K562 (cell line): ENCODE measurements around the gene STK11. TPM values are rescaled to one million over a fixed set of nuclear protein-coding genes. Genes with fewer than 3 reads are reported as not detected.
A peak's percentile ranks its signal among the peaks of the same experiment; 100 is the strongest.
"Not testable (repeated sequence)": the region's sequence is repeated elsewhere in the genome, so short reads cannot be mapped to it uniquely, and the experiment has no call there.

Source experiments
- ATAC-seq: fragments of 200-7000 bp; cut with Tn5 transposase; 3 replicates; pipeline ENCODE4 v1.9.1; 2020; ENCODE audit warnings: moderate library complexity
- BruUV-seq: library from RNA; stranded (reverse); fragments of 400-500 nt; replicated peaks from 2 replicates; lab custom pipeline; 2021; lab: Mats Ljungman, UMichigan
- CTCF ChIA-PET: fragments of 300-600 bp; formaldehyde crosslinking; extraction: SDS; loops from one replicate; lab custom pipeline; 2021; ENCODE audit warnings: low intra/inter-chr PET ratio; lab: Yijun Ruan, JAX
- POLR2A ChIA-PET: fragments of 300-600, 350-650 bp; sonication (Branson Sonifier 250); formaldehyde crosslinking; extraction: SDS; loops from one replicate; lab custom pipeline; 2021; ENCODE audit warnings: antibody characterized with exemption, inconsistent platforms; lab: Yijun Ruan, JAX
- DNase-seq, 4 experiments: peaks; one replicate each; pipeline versions ENCODE4 v3.0.0 to v3.0.0-alpha.2; 2011 to 2018; ENCODE audit warnings: low spot score in 3 of 4, mixed read lengths in 3 of 4; ENCODE audit errors: extremely low read depth in 1 of 4
- FAIRE-seq: peaks from 2 replicates; lab custom pipeline; 2011; peaks lifted over from hg19 to GRCh38; lab: Jason Lieb, UNC
- H2AFZ ChIP-seq: 2 replicates; pipeline ENCODE4 v1.6.0; 2011; ENCODE audit warnings: low read depth, low read length, control low read depth, inconsistent platforms
- H3K27ac ChIP-seq: fragments of 200-600 bp; 3 replicates; pipeline ENCODE4 v1.8.0; 2011; ENCODE audit warnings: low read depth, mild to moderate bottlenecking, control low read depth, inconsistent platforms, low read length, moderate library complexity, mixed read lengths; ENCODE audit errors: extremely low read depth
- H3K27me3 ChIP-seq, 2 experiments: fragments of 300-600 bp in 1 of 2; 2 replicates in 1 of 2; 3 replicates in 1 of 2; pipeline versions ENCODE4 v1.6.0 to v1.8.0; 2011; ENCODE audit warnings: inconsistent platforms in 2 of 2, low read length in 2 of 2, mild to moderate bottlenecking in 1 of 2, mixed read lengths in 1 of 2, moderate library complexity in 1 of 2; ENCODE audit not compliant: control insufficient read depth in 2 of 2, insufficient read depth in 2 of 2
- H3K36me3 ChIP-seq: fragments of 300-600 bp; 3 replicates; pipeline ENCODE4 v1.8.0; 2011; ENCODE audit warnings: mild to moderate bottlenecking, low read length, inconsistent platforms; ENCODE audit not compliant: control insufficient read depth, insufficient read depth
- H3K4me1 ChIP-seq, 2 experiments: fragments of 200-600 bp in 1 of 2; replicated peaks in 1 of 2; 2 replicates in 1 of 2; 3 replicates in 1 of 2; pipeline versions ENCODE4 v1.5.1 to v1.8.0; 2011; ENCODE audit warnings: inconsistent platforms in 2 of 2, low read length in 2 of 2, mild to moderate bottlenecking in 1 of 2, mixed read lengths in 1 of 2, moderate library complexity in 1 of 2; ENCODE audit not compliant: control insufficient read depth in 2 of 2, insufficient read depth in 2 of 2
- H3K4me2 ChIP-seq: 2 replicates; pipeline ENCODE4 v1.6.1; 2011; ENCODE audit warnings: low read length, control low read depth, inconsistent platforms, mixed read lengths; ENCODE audit not compliant: insufficient read depth
- H3K4me3 ChIP-seq: fragments of 200-600 bp; sonication (generic), shearing (Covaris generic); 2 replicates; pipeline ENCODE4 v1.5.1; 2016; ENCODE audit warnings: control low read depth, inconsistent platforms
- H3K79me2 ChIP-seq: fragments of 200-600 bp; 3 replicates; pipeline ENCODE4 v1.8.0; 2011; ENCODE audit warnings: low read length, inconsistent platforms; ENCODE audit not compliant: control insufficient read depth, insufficient read depth
- H3K9ac ChIP-seq, 2 experiments: 2 replicates each; pipeline versions ENCODE4 v1.6.0 to v1.6.1; 2011; ENCODE audit warnings: low read depth in 2 of 2, low read length in 2 of 2, control low read depth in 1 of 2, inconsistent platforms in 1 of 2, mild to moderate bottlenecking in 1 of 2, mixed read lengths in 1 of 2; ENCODE audit not compliant: insufficient read depth in 1 of 2
- H3K9me1 ChIP-seq: one replicate; pipeline ENCODE4 v1.6.0; 2011; ENCODE audit warnings: inconsistent platforms, mild to moderate bottlenecking, low read length, moderate library complexity; ENCODE audit not compliant: control insufficient read depth, insufficient read depth
- H3K9me3 ChIP-seq: replicated peaks from 2 replicates; pipeline ENCODE4 v1.5.1; 2011; ENCODE audit warnings: low read depth, low read length, inconsistent platforms; ENCODE audit not compliant: control insufficient read depth, insufficient read depth
- H4K20me1 ChIP-seq: replicated peaks from 2 replicates; pipeline ENCODE4 v1.6.1; 2011; ENCODE audit warnings: low read length, inconsistent platforms, mixed read lengths; ENCODE audit not compliant: control insufficient read depth, insufficient read depth
- BMI1 ChIP-seq: fragments of 150-350 bp; IDR thresholded peaks from 2 replicates; pipeline ENCODE4 v1.6.1; 2014; ENCODE audit warnings: low read length
- EGR1 ChIP-seq: fragments of 450-650 bp; conservative IDR thresholded peaks from 2 replicates; pipeline ENCODE4 v1.6.1; 2017; ENCODE audit warnings: mild to moderate bottlenecking
- HDAC2 ChIP-seq: fragments of 450-650 bp; IDR thresholded peaks from 2 replicates; pipeline ENCODE4 v1.6.1; 2016; ENCODE audit warnings: mild to moderate bottlenecking
- HNRNPK ChIP-seq: fragments of 200-400 bp; formaldehyde crosslinking; IDR thresholded peaks from one replicate; pipeline ENCODE4 v1.6.1; 2018; ENCODE audit warnings: mild to moderate bottlenecking, low read depth, low read length; ENCODE audit not compliant: poor library complexity, severe bottlenecking
- NCOA1 ChIP-seq: fragments of 450-650 bp; IDR thresholded peaks from 2 replicates; pipeline ENCODE4 v1.6.1; 2016; ENCODE audit warnings: low read depth
- NCOA6 ChIP-seq: fragments of 450-650 bp; IDR thresholded peaks from 2 replicates; pipeline ENCODE4 v1.6.1; 2017; ENCODE audit warnings: mild to moderate bottlenecking
- NFYB ChIP-seq: IDR thresholded peaks from 2 replicates; pipeline ENCODE4 v1.6.1; 2011; ENCODE audit warnings: mild to moderate bottlenecking, moderate library complexity; ENCODE audit not compliant: insufficient read length; ENCODE audit errors: extremely low read depth
- PHB ChIP-seq: fragments of 250-450 bp; sonication (Bioruptor Pico); IDR thresholded peaks from 2 replicates; pipeline ENCODE4 v1.5.0; 2021
- POU5F1 ChIP-seq: fragments of 150-350 bp; IDR thresholded peaks from 2 replicates; pipeline ENCODE4 v1.6.1; 2014; ENCODE audit warnings: borderline replicate concordance, low read length, low read depth, mild to moderate bottlenecking; ENCODE audit not compliant: partially characterized antibody
- ZBTB8A ChIP-seq: fragments of 450-650 bp; IDR thresholded peaks from 2 replicates; pipeline ENCODE4 v1.6.1; 2018; ENCODE audit warnings: mild to moderate bottlenecking, moderate library complexity; ENCODE audit not compliant: partially characterized antibody
- ZNF146 ChIP-seq: IDR thresholded peaks from one replicate; pipeline ENCODE4 v1.6.1; 2018; ENCODE audit warnings: missing compliant biosample characterization; ENCODE audit not compliant: unreplicated experiment
- ZNF785 ChIP-seq: fragments of 250-450 bp; sonication (Bioruptor Pico); IDR thresholded peaks from 2 replicates; pipeline ENCODE4 v1.4.0; 2020; ENCODE audit warnings: mild to moderate bottlenecking
- WGBS: fragments of 100-300 bp; shearing (Covaris generic); methylation state at CpG from one replicate; pipeline ENCODE4 v1.1.6; 2016; ENCODE audit warnings: low coverage, mixed read lengths; ENCODE audit not compliant: insufficient coverage; ENCODE audit errors: missing lambda C conversion rate; 5-methylcytosine and 5-hydroxymethylcytosine counted together
- in situ Hi-C: fragments of 300-500 bp; cut with MboI; formaldehyde crosslinking; loops from 4 replicates; pipeline ENCODE4 v1.15.0; 2018; ENCODE audit warnings: inconsistent platforms, mixed read lengths
- intact Hi-C: fragments of 100-400 bp; cut with micrococcal nuclease; formaldehyde crosslinking; loops from 2 replicates; pipeline ENCODE4 v1.14.2; 2022
- polyA plus RNA-seq, 8 experiments: library from polyadenylated mRNA; depleted of rRNA in 4 of 8; stranded (reverse) in 5 of 8; unstranded in 3 of 8; fragments of >200 nt; fragmentation: Nextera tagmentation in 2 of 8; fragmentation: Illumina TruSeq in 1 of 8; extraction: Ambion mirVana in 2 of 8; extraction: Trizol in 1 of 8; gene quantifications; 2 replicates each; pipeline versions ENCODE4 v1.2.1 to v1.2.3, GENCODE V29; 2011 to 2014; ENCODE audit warnings: inconsistent platforms in 1 of 8, missing spikeins in 1 of 8
- total RNA-seq, 7 experiments: library from RNA; depleted of rRNA in 6 of 7; stranded (reverse); fragments of >200 nt in 6 of 7; fragmentation: Illumina TruSeq in 2 of 7; extraction: Trizol in 2 of 7; gene quantifications; 2 replicates each; pipeline versions ENCODE4 v1.2.1 to v1.2.3, GENCODE V29; 2011 to 2021; ENCODE audit warnings: low replicate concordance in 1 of 7
- TF ChIP-seq, protein P1 (sequence below): sonication (generic); formaldehyde crosslinking; IDR thresholded peaks from 2 replicates; pipeline ENCODE4 v1.8.0; 2022; ENCODE audit warnings: mild to moderate bottlenecking, missing genetic modification reagents

Gene STK11
- total and polyA plus RNA-seq, 9 of the 15 experiments (the other 6 are each of a cell fraction or from before 2014, with no cell fraction given), result 0.15 to 96.5 (median 31.7) TPM

DNA sequence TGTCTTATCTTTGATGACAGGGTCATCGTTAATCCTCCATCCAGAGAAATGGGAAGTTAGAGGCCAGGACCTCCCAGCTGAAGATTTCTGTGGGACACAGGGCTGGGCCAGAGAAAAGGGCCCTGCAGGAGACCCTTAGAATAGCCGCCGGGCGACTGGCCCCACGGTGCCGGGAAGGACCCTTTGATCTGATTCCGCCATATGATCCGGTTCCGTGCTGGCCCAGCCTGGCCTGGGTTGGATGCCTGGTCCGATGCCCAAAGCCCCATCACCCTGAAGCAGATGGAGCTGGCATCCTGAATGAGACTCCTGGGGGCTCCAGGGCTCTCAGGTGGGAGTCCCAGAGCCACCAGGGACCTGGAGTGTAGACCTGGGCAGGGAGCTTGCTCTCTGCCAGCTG lies 6.0 kb upstream of the STK11 start:
- Histone ChIP-seq H2AFZ (no peak overlapping the region), H3K9me3 (no peaks in the 10 kb centered on the region), H3K9ac (peak overlapping the region in 1 of 2 experiments; percentile 50; a peak in 1 of 4 replicates), H3K4me2 (no peak overlapping the region), H3K27me3 (no peaks in the 10 kb centered on the region), H3K4me1 (peaks cover 16 to 31% of the 10 kb centered on the region in 2 experiments), H3K79me2 (no peaks in the 10 kb centered on the region), H3K4me3 (no peak overlapping the region), H3K9me1 (no peaks in the 10 kb centered on the region), H3K27ac (no peak overlapping the region), H4K20me1 (no peaks in the 10 kb centered on the region), H3K36me3 (no peaks in the 10 kb centered on the region)
- FAIRE-seq, result no peak
- TF ChIP-seq HDAC2 (no peak), HNRNPK (no peak), ZNF785 (CRISPR knock-in tag) (no peak), BMI1 (no peak), ZNF146 (CRISPR knock-in tag) (no peak), ZBTB8A (no peak), PHB (CRISPR knock-in tag) (no peak), NFYB (no peak), NCOA1 (no peak), POU5F1 (no peak), EGR1 (no peak), NCOA6 (no peak)
- TF ChIP-seq, protein P1, sequence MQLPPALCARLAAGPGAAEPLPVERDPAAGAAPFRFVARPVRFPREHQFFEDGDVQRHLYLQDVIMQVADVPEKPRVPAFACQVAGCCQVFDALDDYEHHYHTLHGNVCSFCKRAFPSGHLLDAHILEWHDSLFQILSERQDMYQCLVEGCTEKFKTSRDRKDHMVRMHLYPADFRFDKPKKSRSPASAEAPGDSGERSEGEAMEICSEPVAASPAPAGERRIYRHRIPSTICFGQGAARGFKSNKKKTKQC (CRISPR knock-in tag), result no peak
- ChIA-PET CTCF (interaction anchor here (0.8 kb wide), 1 partner anchor 198 kb away, joined by 9 read pairs; no protein-coding TSS in a partner anchor), POLR2A (interaction anchor here (0.9 to 1.2 kb wide), 2 partner anchors 51 to 93 kb away, joined by 3 to 4 read pairs; no protein-coding TSS in a partner anchor)
- DNase-seq, result no peak
- 71% methylated on average over 10 of the region's 10 CpGs for WGBS
- no peak for ATAC-seq
- in situ Hi-C loops (no loop called here), intact Hi-C loops (no loop called here)
- BruUV-seq, result no TSS peak

- BruUV-seq, H3K27ac ChIP-seq, H4K20me1 ChIP-seq, intact Hi-C loops, H3K4me2 ChIP-seq, H3K79me2 ChIP-seq, in situ Hi-C loops, H3K36me3 ChIP-seq, H2AFZ ChIP-seq, H3K9ac ChIP-seq, H3K4me3 ChIP-seq, DNase-seq, CTCF ChIA-PET, FAIRE-seq, H3K9me1 ChIP-seq, H3K9me3 ChIP-seq, H3K27me3 ChIP-seq, ATAC-seq: not testable (repeated sequence)
- POLR2A ChIA-PET, result interaction anchor here (0.6 kb wide), 1 partner anchor 11 kb away, joined by 4 read pairs; no protein-coding TSS in a partner anchor
- WGBS, result 71% methylated on average over 4 of the region's 4 CpGs
- H3K4me1 ChIP-seq, result peaks cover 23 to 37% of the 10 kb centered on the region in 2 experiments
Observed at GRCh38 chr19:1200614-1201013, 5.0 kb upstream of the STK11 start.
